Neural crest cell (in vitro differentiated cells): ENCODE results near the gene IDI1. TPM values are rescaled to one million over a fixed set of nuclear protein-coding genes. Genes with fewer than 3 reads are reported as not detected.

ENCODE experiments used
- DNase-seq: peaks from one replicate; pipeline ENCODE4 v3.0.0; 2021; ENCODE audit warnings: low read depth, mixed read lengths, low spot score
- H3K27ac Mint-ChIP-seq: one replicate; pipeline ENCODE4 v1.8.0; 2021; ENCODE audit warnings: mild to moderate bottlenecking, mixed read lengths; ENCODE audit not compliant: unreplicated experiment
- H3K27me3 Mint-ChIP-seq: 2 replicates; pipeline ENCODE4 v1.8.0; 2021; ENCODE audit warnings: low read depth, mild to moderate bottlenecking, mixed read lengths
- H3K36me3 Mint-ChIP-seq: 2 replicates; pipeline ENCODE4 v1.8.0; 2021; ENCODE audit warnings: low read depth, mild to moderate bottlenecking, mixed read lengths
- H3K4me1 Mint-ChIP-seq: 2 replicates; pipeline ENCODE4 v1.8.0; 2021; ENCODE audit warnings: mixed read lengths
- H3K4me3 Mint-ChIP-seq: one replicate; pipeline ENCODE4 v1.8.0; 2021; ENCODE audit warnings: mild to moderate bottlenecking, mixed read lengths
- H3K9me3 Mint-ChIP-seq: 2 replicates; pipeline ENCODE4 v1.8.0; 2021; ENCODE audit warnings: mixed read lengths
- total RNA-seq: library from RNA; stranded (reverse); gene quantifications from 2 replicates; pipeline ENCODE4 v1.2.1, GENCODE V29; 2021
- TF ChIP-seq, protein P1 (sequence below): fragments of 200-600 bp; sonication (generic); conservative IDR thresholded peaks from 2 replicates; pipeline ENCODE4 v1.5.0; 2021; ENCODE audit warnings: antibody characterized with exemption, mild to moderate bottlenecking

IDI1 gene
- total RNA-seq, 1 donor from 2014 or later, result 110 TPM

DNA sequence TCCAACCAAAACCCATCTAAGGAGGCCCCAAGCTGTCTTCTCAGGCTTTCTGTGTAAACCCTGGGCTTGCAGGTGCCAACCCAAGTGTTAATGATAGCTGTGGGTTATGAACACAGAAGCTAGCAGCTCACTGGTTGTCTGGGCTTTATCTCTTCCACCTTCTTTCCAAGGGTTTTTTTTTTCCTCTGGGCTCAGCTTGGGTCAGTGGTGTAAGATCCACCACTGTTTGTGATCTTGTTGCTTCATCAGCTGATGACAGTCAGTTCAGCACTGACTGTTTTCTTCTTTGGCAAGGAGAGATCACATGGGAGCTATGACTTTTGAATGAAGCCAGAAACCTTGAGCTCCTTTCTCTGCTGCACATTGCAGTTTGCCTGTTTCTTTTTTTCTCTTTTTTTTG lies 56.0 kb downstream of the IDI1 start:
- peaks cover 16% of the 10 kb centered on the region for H3K4me1 Mint-ChIP-seq

DNA sequence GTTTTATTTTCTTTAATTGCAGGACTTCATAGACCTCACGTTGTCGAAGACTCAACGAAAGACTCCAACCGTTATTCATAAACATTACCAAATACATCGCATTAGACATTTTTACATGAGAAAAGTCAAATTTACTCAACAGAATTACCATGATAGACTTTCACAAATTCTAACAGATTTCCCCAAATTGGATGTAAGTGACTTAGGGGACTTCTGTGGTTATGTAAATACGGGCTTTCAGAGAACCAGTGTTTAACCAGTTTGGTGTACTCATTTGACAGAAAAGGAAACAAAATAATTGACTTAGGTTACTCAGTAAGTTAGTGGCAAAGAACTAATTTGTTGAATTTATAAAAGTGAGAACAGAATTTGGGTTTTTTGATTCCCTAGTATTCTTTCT lies 56.5 kb downstream of the IDI1 start:
- Mint-ChIP-seq H3K27me3 (no peaks in the 10 kb centered on the region), H3K4me1 (peaks cover 18% of the 10 kb centered on the region), H3K27ac (no peak overlapping the region), H3K36me3 (peaks cover 20% of the 10 kb centered on the region), H3K9me3 (no peaks in the 10 kb centered on the region), H3K4me3 (no peak overlapping the region)
- TF ChIP-seq, protein P1, sequence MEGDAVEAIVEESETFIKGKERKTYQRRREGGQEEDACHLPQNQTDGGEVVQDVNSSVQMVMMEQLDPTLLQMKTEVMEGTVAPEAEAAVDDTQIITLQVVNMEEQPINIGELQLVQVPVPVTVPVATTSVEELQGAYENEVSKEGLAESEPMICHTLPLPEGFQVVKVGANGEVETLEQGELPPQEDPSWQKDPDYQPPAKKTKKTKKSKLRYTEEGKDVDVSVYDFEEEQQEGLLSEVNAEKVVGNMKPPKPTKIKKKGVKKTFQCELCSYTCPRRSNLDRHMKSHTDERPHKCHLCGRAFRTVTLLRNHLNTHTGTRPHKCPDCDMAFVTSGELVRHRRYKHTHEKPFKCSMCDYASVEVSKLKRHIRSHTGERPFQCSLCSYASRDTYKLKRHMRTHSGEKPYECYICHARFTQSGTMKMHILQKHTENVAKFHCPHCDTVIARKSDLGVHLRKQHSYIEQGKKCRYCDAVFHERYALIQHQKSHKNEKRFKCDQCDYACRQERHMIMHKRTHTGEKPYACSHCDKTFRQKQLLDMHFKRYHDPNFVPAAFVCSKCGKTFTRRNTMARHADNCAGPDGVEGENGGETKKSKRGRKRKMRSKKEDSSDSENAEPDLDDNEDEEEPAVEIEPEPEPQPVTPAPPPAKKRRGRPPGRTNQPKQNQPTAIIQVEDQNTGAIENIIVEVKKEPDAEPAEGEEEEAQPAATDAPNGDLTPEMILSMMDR, result no peak
- no peak for DNase-seq

More for the DNA sequence above, 56.0 kb downstream of the IDI1 start:
- peak overlapping the region; percentile 38 for H3K4me3 Mint-ChIP-seq
- no peaks in the 10 kb centered on the region for H3K27me3 Mint-ChIP-seq
- H3K9me3 Mint-ChIP-seq, result no peaks in the 10 kb centered on the region
- H3K27ac Mint-ChIP-seq, result no peak overlapping the region
- H3K36me3 Mint-ChIP-seq, result peaks cover 23% of the 10 kb centered on the region
- TF ChIP-seq, protein P1, result no peak
- DNase-seq, result no peak

DNA sequence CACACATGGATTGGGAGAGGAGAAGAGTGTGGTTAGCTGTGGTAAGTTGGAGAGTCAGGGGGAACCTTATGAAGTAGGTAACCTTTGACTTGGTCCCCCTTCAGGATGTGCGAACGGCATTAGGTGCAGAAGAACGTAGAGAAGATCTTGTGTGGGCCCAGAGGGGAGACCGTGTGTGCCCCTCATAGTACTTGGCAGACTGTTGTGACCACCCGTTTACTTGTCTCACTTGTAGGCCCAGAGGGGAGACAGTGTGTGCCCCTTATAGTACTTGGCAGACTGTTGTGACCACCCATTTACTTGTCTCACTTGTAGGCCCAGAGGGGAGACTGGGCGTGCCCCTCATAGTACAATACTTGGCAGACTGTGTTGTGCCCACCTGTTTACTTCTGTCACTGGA lies 58.1 kb downstream of the IDI1 start:
- Mint-ChIP-seq H3K27me3 (no peaks in the 10 kb centered on the region), H3K9me3 (no peaks in the 10 kb centered on the region), H3K27ac (no peak overlapping the region), H3K4me3 (peak overlapping the region; percentile 83), H3K36me3 (peaks cover 17% of the 10 kb centered on the region), H3K4me1 (peaks cover 25% of the 10 kb centered on the region)
- TF ChIP-seq, protein P1, result no peak
- no peak for DNase-seq

Other genes with a start within 250 kb of the IDI1 start
- 75.2 and 75.4 TPM in 2 replicates for gene LARP4B, start 117.4 kb downstream of the IDI1 start, total RNA-seq
- 69.6 and 79.8 TPM in 2 replicates for gene GTPBP4, start 60.7 kb downstream of the IDI1 start, total RNA-seq
- not detected in 2 replicates for gene IDI2, start 23.3 kb downstream of the IDI1 start, total RNA-seq
- 19.3 and 19.5 TPM in 2 replicates for gene WDR37, start 7.3 kb upstream of the IDI1 start, total RNA-seq